GM06990 (cell line): Measurements from ENCODE around the gene COX8A.

ENCODE experiments used
- DNase-seq: peaks from one replicate; pipeline ENCODE4 v3.0.0-alpha.2; 2011; ENCODE audit not compliant: insufficient read length; ENCODE audit errors: extremely low read depth
- H3K27me3 ChIP-seq: replicated peaks from 2 replicates; pipeline ENCODE4 v1.6.0; 2011; ENCODE audit warnings: low read length; ENCODE audit not compliant: control insufficient read depth, insufficient read depth
- H3K36me3 ChIP-seq: 2 replicates; pipeline ENCODE4 v1.5.1; 2011; ENCODE audit warnings: low read length; ENCODE audit not compliant: control insufficient read depth, insufficient read depth
- H3K4me3 ChIP-seq: replicated peaks from 2 replicates; pipeline ENCODE4 v1.5.1; 2011; ENCODE audit warnings: low read depth, mild to moderate bottlenecking, control low read depth, low read length
- CTCF ChIP-seq: IDR thresholded peaks from 2 replicates; pipeline ENCODE4 v1.5.1; 2011; ENCODE audit warnings: low read length, control low read depth, mild to moderate bottlenecking, inconsistent platforms; ENCODE audit not compliant: insufficient read depth, poor library complexity, severe bottlenecking

Gene COX8A

GRCh38 chr11:64003807-64004589 lies 29.6 kb downstream of the COX8A start:
- no peak for TF ChIP-seq CTCF
- H3K4me3 ChIP-seq: no peak overlapping the region
- no peaks in the 10 kb centered on the region for H3K36me3 ChIP-seq
- peaks cover 2% of the 10 kb centered on the region; the same call in 1 of the 2 replicates for H3K27me3 ChIP-seq
- no peak for DNase-seq

- no peak overlapping the region for H3K4me3 ChIP-seq
- no peaks in the 10 kb centered on the region for H3K36me3 ChIP-seq
- H3K27me3 ChIP-seq: peaks cover 2% of the 10 kb centered on the region; the same call in 1 of the 2 replicates
- no peak for DNase-seq
- TF ChIP-seq CTCF: no peak
Measured at GRCh38 chr11:64004590-64004984, 30.2 kb downstream of the COX8A start.

GRCh38 chr11:64005691-64006090 lies 31.3 kb downstream of the COX8A start:
- Histone ChIP-seq H3K4me3 (no peak overlapping the region), H3K27me3 (peaks cover 2% of the 10 kb centered on the region; the same call in 1 of the 2 replicates), H3K36me3 (no peaks in the 10 kb centered on the region)
- no peak for TF ChIP-seq CTCF
- DNase-seq: no peak

GRCh38 chr11:64006398-64006797 lies 32.0 kb downstream of the COX8A start:
- TF ChIP-seq CTCF: no peak
- H3K4me3 ChIP-seq: no peak overlapping the region
- H3K27me3 ChIP-seq: peaks cover 2% of the 10 kb centered on the region; the same call in 1 of the 2 replicates

GRCh38 chr11:64007160-64007628 lies 32.8 kb downstream of the COX8A start:
- TF ChIP-seq CTCF: no peak
- H3K27me3 ChIP-seq: peaks cover 2% of the 10 kb centered on the region; the same call in 1 of the 2 replicates
- no peak overlapping the region for H3K4me3 ChIP-seq
- no peaks in the 10 kb centered on the region for H3K36me3 ChIP-seq
- DNase-seq: no peak

More at GRCh38 chr11:64006398-64006797, 32.0 kb downstream of the COX8A start:
- no peak for DNase-seq
- H3K36me3 ChIP-seq: no peaks in the 10 kb centered on the region
